Spinal cord (tissue), 10 donors: ENCODE results near the gene THSD7A. TPM values are rescaled to one million over a fixed set of nuclear protein-coding genes. Genes with fewer than 3 reads are reported as not detected.
A peak's percentile ranks its signal among the peaks of the same experiment; 100 is the strongest.

Experiments used
- DNase-seq, 6 donors: peaks; one replicate each; pipeline versions ENCODE4 v3.0.0 to v3.0.0-alpha.2; 2013 to 2015; ENCODE audit warnings: low spot score in 6 of 6, low read depth in 4 of 6
- H3K27ac ChIP-seq: one replicate; pipeline ENCODE4 v1.5.1; 2013; ENCODE audit warnings: low read depth, low read length, control low read depth
- H3K27me3 ChIP-seq: one replicate; pipeline ENCODE4 v1.6.1; 2013; ENCODE audit warnings: low read length; ENCODE audit not compliant: control insufficient read depth, insufficient read depth
- H3K36me3 ChIP-seq: one replicate; pipeline ENCODE4 v1.6.1; 2013; ENCODE audit warnings: low read length; ENCODE audit not compliant: control insufficient read depth, insufficient read depth
- H3K4me1 ChIP-seq: one replicate; pipeline ENCODE4 v1.6.1; 2013; ENCODE audit warnings: low read length; ENCODE audit not compliant: control insufficient read depth, insufficient read depth
- H3K4me3 ChIP-seq: one replicate; pipeline ENCODE4 v1.5.1; 2013; ENCODE audit warnings: low read depth, low read length, control low read depth
- H3K9me3 ChIP-seq: one replicate; pipeline ENCODE4 v1.6.1; 2013; ENCODE audit warnings: low read length; ENCODE audit not compliant: control insufficient read depth, insufficient read depth
- WGBS: methylation state at CpG from one replicate; pipeline ENCODE4 v1.1.5; 2013; ENCODE audit warnings: missing lambda C conversion rate; ENCODE audit not compliant: insufficient coverage; 5-methylcytosine and 5-hydroxymethylcytosine counted together
- polyA plus RNA-seq, 2 donors: library from polyadenylated mRNA; unstranded; fragments of 120-200 nt; gene quantifications; one replicate each; pipeline ENCODE4 v1.2.1, GENCODE V29; 2013; ENCODE audit not compliant: insufficient read length in 2 of 2
- total RNA-seq, 2 donors: library from RNA; depleted of rRNA in 1 of 2; stranded (reverse); fragments of 120-200 nt in 1 of 2; fragments of >200 nt in 1 of 2; gene quantifications; one replicate each; pipeline versions ENCODE4 v1.2.3 to v1.2.4, GENCODE V29; 2013 to 2014
- donor health status: healthy.

The THSD7A gene
- total and polyA plus RNA-seq, 4 donors = 15.7 to 50.5 (median 20.4) TPM

GRCh38 chr7:11335947-11336346 is 496.1 kb downstream of the THSD7A start:
- Histone ChIP-seq H3K27ac (no peak overlapping the region), H3K36me3 (no peaks in the 10 kb centered on the region), H3K9me3 (no peaks in the 10 kb centered on the region), H3K27me3 (no peaks in the 10 kb centered on the region), H3K4me3 (no peak overlapping the region), H3K4me1 (no peaks in the 10 kb centered on the region)
- 81% methylated on average over 2 of the region's 4 CpGs for WGBS
- DNase-seq = no peak

DNA sequence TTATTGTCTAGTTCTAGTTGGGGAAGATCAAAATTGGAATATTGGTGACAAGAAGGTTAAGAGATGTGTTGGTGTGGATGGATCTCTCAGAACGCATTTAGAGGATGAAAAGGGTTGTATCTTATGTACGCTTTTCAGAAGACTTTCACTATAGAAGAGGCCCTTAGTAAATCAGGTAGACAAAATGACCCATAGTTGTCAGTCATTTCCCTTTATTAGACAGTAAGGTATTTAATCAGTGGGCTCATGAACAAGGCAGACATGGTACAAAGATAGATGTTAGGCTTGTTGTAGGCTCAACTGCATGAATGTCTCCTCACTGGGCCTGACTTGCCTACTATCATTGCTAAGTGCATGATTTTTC is 499.2 kb downstream of the THSD7A start:
- no peak for DNase-seq

GRCh38 chr7:11332186-11332864 is 499.7 kb downstream of the THSD7A start:
- no peak overlapping the region for H3K27ac ChIP-seq
- no peaks in the 10 kb centered on the region for H3K4me1 ChIP-seq
- H3K4me3 ChIP-seq = no peak overlapping the region
- no peaks in the 10 kb centered on the region for H3K36me3 ChIP-seq
- no peaks in the 10 kb centered on the region for H3K27me3 ChIP-seq
- DNase-seq = no peak
- H3K9me3 ChIP-seq = no peaks in the 10 kb centered on the region
- no CpG with 5 or more reads among the region's 4 CpGs for WGBS

More for the DNA sequence above, 499.2 kb downstream of the THSD7A start:
- Histone ChIP-seq H3K27me3 (no peaks in the 10 kb centered on the region), H3K36me3 (no peaks in the 10 kb centered on the region), H3K4me3 (no peak overlapping the region), H3K4me1 (no peaks in the 10 kb centered on the region), H3K27ac (no peak overlapping the region), H3K9me3 (no peaks in the 10 kb centered on the region)
- no CpG with 5 or more reads among the region's 2 CpGs for WGBS

- H3K27me3 ChIP-seq = no peaks in the 10 kb centered on the region
- WGBS = 100% methylated on average over 1 of the region's 8 CpGs
Observed at GRCh38 chr7:11331128-11332102, 500.6 kb downstream of the THSD7A start.

GRCh38 chr7:11330717-11331116 is 501.3 kb downstream of the THSD7A start:
- Histone ChIP-seq H3K36me3 (no peaks in the 10 kb centered on the region), H3K4me3 (no peak overlapping the region), H3K27me3 (no peaks in the 10 kb centered on the region), H3K27ac (no peak overlapping the region), H3K9me3 (no peaks in the 10 kb centered on the region), H3K4me1 (no peaks in the 10 kb centered on the region)
- 80% methylated on average over 1 of the region's 3 CpGs for whole genome bisulfite sequencing
- DNase-seq = no peak

More at GRCh38 chr7:11331128-11332102, 500.6 kb downstream of the THSD7A start:
- Histone ChIP-seq H3K4me1 (no peaks in the 10 kb centered on the region), H3K9me3 (no peaks in the 10 kb centered on the region), H3K4me3 (no peak overlapping the region), H3K27ac (no peak overlapping the region), H3K36me3 (no peaks in the 10 kb centered on the region)
- DNase-seq = no peak

GRCh38 chr7:11330208-11330607 is 501.8 kb downstream of the THSD7A start:
- no peaks in the 10 kb centered on the region for H3K27me3 ChIP-seq
- H3K9me3 ChIP-seq = no peaks in the 10 kb centered on the region
- no peaks in the 10 kb centered on the region for H3K36me3 ChIP-seq
- no peak overlapping the region for H3K4me3 ChIP-seq
- WGBS = 86% methylated on average over 2 of the region's 3 CpGs
- no peak overlapping the region for H3K27ac ChIP-seq
- no peaks in the 10 kb centered on the region for H3K4me1 ChIP-seq
- no peak for DNase-seq

- no peaks in the 10 kb centered on the region for H3K36me3 ChIP-seq
- no peak for DNase-seq
- no peaks in the 10 kb centered on the region for H3K9me3 ChIP-seq
- H3K4me3 ChIP-seq = no peak overlapping the region
- no peak overlapping the region for H3K27ac ChIP-seq
- H3K4me1 ChIP-seq = no peaks in the 10 kb centered on the region
- H3K27me3 ChIP-seq = no peaks in the 10 kb centered on the region
- 78% methylated on average over 1 of the region's 3 CpGs for WGBS
Observed at GRCh38 chr7:11329626-11330025, 502.4 kb downstream of the THSD7A start.

DNA sequence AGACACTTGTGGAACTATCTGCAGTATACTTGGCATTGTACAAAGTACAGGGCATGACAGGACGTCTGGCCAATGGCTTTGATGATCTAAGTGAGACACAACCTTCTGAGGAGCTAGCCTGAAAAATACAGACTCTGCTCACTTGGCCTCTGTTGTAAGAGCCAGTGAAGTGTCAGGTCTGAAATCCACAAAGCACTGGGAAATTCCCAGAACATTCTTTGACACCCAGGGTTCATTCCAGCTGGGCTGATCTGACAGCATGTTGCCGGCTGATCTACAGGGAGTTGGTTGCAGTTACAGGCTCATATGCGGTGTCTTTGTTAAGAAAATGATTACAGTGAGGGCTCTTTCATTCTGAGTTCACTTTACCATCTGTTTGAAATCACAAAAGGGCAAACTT is 503.7 kb downstream of the THSD7A start:
- peak in 1 of 6 donors; percentile 19 for DNase-seq
- WGBS = 42% methylated on average over 1 of the region's 3 CpGs
- H3K27ac ChIP-seq = no peak overlapping the region

GRCh38 chr7:11327633-11328032 is 504.4 kb downstream of the THSD7A start:
- H3K36me3 ChIP-seq = no peaks in the 10 kb centered on the region
- peak in 2 of 6 donors; percentile 45 to 49 for DNase-seq
- H3K4me1 ChIP-seq = no peaks in the 10 kb centered on the region
- no peaks in the 10 kb centered on the region for H3K27me3 ChIP-seq
- no peak overlapping the region for H3K4me3 ChIP-seq
- WGBS = no CpG with 5 or more reads among the region's 1 CpG
- H3K27ac ChIP-seq = no peak overlapping the region
- H3K9me3 ChIP-seq = no peaks in the 10 kb centered on the region

More for the DNA sequence above, 503.7 kb downstream of the THSD7A start:
- no peaks in the 10 kb centered on the region for H3K27me3 ChIP-seq
- no peaks in the 10 kb centered on the region for H3K36me3 ChIP-seq
- H3K9me3 ChIP-seq = no peaks in the 10 kb centered on the region
- no peak overlapping the region for H3K4me3 ChIP-seq
- no peaks in the 10 kb centered on the region for H3K4me1 ChIP-seq
